Activated B cell treated with CpG ODN at 0.5 μM for 24 hours (primary cell): ENCODE results near the gene URB1. TPM values are rescaled to one million over a fixed set of nuclear protein-coding genes. Genes with fewer than 3 reads are reported as not detected.
"Not testable (repeated sequence)": the region's sequence is repeated elsewhere in the genome, so short reads cannot be mapped to it uniquely, and the experiment has no call there.

ENCODE experiments used
- ATAC-seq: fragments of 200-7000 bp; cut with Tn5 transposase; one replicate; pipeline ENCODE4 v1.10.0; 2021; ENCODE audit warnings: low read depth, mild to moderate bottlenecking, moderate library complexity
- CTCF ChIA-PET: fragments of 350-600 bp; sonication (Branson Sonifier 250); formaldehyde crosslinking; loops from one replicate; lab custom pipeline; 2021; ENCODE audit warnings: antibody characterized with exemption; lab: Charles Lee
- POLR2A ChIA-PET: fragments of 350-600 bp; sonication (Branson Sonifier 250); formaldehyde crosslinking; loops from one replicate; lab custom pipeline; 2021; ENCODE audit warnings: antibody characterized with exemption; lab: Charles Lee
- DNase-seq: peaks from one replicate; pipeline ENCODE4 v3.0.0; 2022
- H3K27ac Mint-ChIP-seq: one replicate; pipeline ENCODE4 v1.8.0; 2020; ENCODE audit warnings: mixed read lengths
- H3K27me3 Mint-ChIP-seq: one replicate; pipeline ENCODE4 v1.8.0; 2021; ENCODE audit warnings: mixed read lengths
- H3K36me3 Mint-ChIP-seq: one replicate; pipeline ENCODE4 v1.8.0; 2021; ENCODE audit warnings: low read depth, mixed read lengths
- H3K4me1 Mint-ChIP-seq: one replicate; pipeline ENCODE4 v1.8.0; 2021; ENCODE audit warnings: mixed read lengths
- H3K4me3 Mint-ChIP-seq: one replicate; pipeline ENCODE4 v1.8.0; 2020; ENCODE audit warnings: mild to moderate bottlenecking, mixed read lengths
- H3K9me3 Mint-ChIP-seq: one replicate; pipeline ENCODE4 v1.8.0; 2020; ENCODE audit warnings: mixed read lengths
- CTCF ChIP-seq: fragments of 200-600 bp; IDR thresholded peaks from one replicate; pipeline ENCODE4 v1.8.0; 2022; ENCODE audit warnings: antibody characterized with exemption, mild to moderate bottlenecking
- intact Hi-C: fragments of 100-400 bp; cut with micrococcal nuclease; formaldehyde crosslinking; loops from one replicate; pipeline ENCODE4 v1.15.1; 2024
- total RNA-seq: library from RNA; stranded (reverse); gene quantifications from 2 replicates; pipeline ENCODE4 v1.2.3, GENCODE V29; 2022

URB1 gene
- total RNA-seq, 1 donor from 2014 or later, result 22.2 TPM

- POLR2A ChIA-PET, result no interaction called here
- H3K4me3 Mint-ChIP-seq, result no peak overlapping the region
- H3K9me3 Mint-ChIP-seq, result no peaks in the 10 kb centered on the region
- DNase-seq (no peak), ATAC-seq (no peak)
- intact Hi-C loops, result no loop called here
- H3K27ac Mint-ChIP-seq, result no peak overlapping the region
- H3K36me3 Mint-ChIP-seq, result peaks cover 88% of the 10 kb centered on the region
- CTCF ChIA-PET, result no interaction called here
- no peak for TF ChIP-seq CTCF
- H3K4me1 Mint-ChIP-seq, result peaks cover 2% of the 10 kb centered on the region
- H3K27me3 Mint-ChIP-seq, result no peaks in the 10 kb centered on the region
These were observed 20.1 kb downstream of the URB1 start for GRCh38 chr21:32372755-32373154.

GRCh38 chr21:32371913-32372314, 20.9 kb downstream of the URB1 start:
- peaks cover 2% of the 10 kb centered on the region for H3K4me1 Mint-ChIP-seq
- H3K9me3 Mint-ChIP-seq, result no peaks in the 10 kb centered on the region
- no peak overlapping the region for H3K27ac Mint-ChIP-seq
- no peak overlapping the region for H3K4me3 Mint-ChIP-seq
- no peak for TF ChIP-seq CTCF
- H3K36me3 Mint-ChIP-seq, result peaks cover 87% of the 10 kb centered on the region
- H3K27me3 Mint-ChIP-seq, result no peaks in the 10 kb centered on the region
- no peak for DNase-seq
- ChIA-PET POLR2A (no interaction called here), CTCF (no interaction called here)
- ATAC-seq, result no peak
- intact Hi-C loops, result no loop called here

GRCh38 chr21:32370998-32371766, 21.6 kb downstream of the URB1 start:
- intact Hi-C loops, result no loop called here
- ChIA-PET POLR2A (no interaction called here), CTCF (no interaction called here)
- no peaks in the 10 kb centered on the region for H3K27me3 Mint-ChIP-seq
- H3K27ac Mint-ChIP-seq, result no peak overlapping the region
- DNase-seq (no peak), ATAC-seq (no peak)
- peaks cover 1% of the 10 kb centered on the region for H3K4me1 Mint-ChIP-seq
- no peak overlapping the region for H3K4me3 Mint-ChIP-seq
- H3K36me3 Mint-ChIP-seq, result peaks cover 87% of the 10 kb centered on the region
- no peaks in the 10 kb centered on the region for H3K9me3 Mint-ChIP-seq
- TF ChIP-seq CTCF, result no peak

- CTCF ChIA-PET, H3K4me1 Mint-ChIP-seq: not testable (repeated sequence)
These were observed 23.9 kb downstream of the URB1 start for GRCh38 chr21:32368961-32369360.

GRCh38 chr21:32368386-32368785, 24.4 kb downstream of the URB1 start:
- intact Hi-C loops, result no loop called here
- POLR2A ChIA-PET, result no interaction called here
- CTCF ChIA-PET, result no interaction called here

More at GRCh38 chr21:32368961-32369360, 23.9 kb downstream of the URB1 start:
- H3K36me3 Mint-ChIP-seq, result peaks cover 90% of the 10 kb centered on the region
- POLR2A ChIA-PET, intact Hi-C loops, H3K27ac Mint-ChIP-seq, H3K27me3 Mint-ChIP-seq, H3K4me3 Mint-ChIP-seq, DNase-seq, H3K9me3 Mint-ChIP-seq, ATAC-seq: not testable (repeated sequence)

More at GRCh38 chr21:32368386-32368785, 24.4 kb downstream of the URB1 start:
- H3K4me3 Mint-ChIP-seq, result no peak overlapping the region
- H3K27ac Mint-ChIP-seq, result no peak overlapping the region
- no peak for ATAC-seq
- no peaks in the 10 kb centered on the region for H3K4me1 Mint-ChIP-seq
- TF ChIP-seq CTCF, result no peak
- no peaks in the 10 kb centered on the region for H3K27me3 Mint-ChIP-seq
- peaks cover 95% of the 10 kb centered on the region for H3K36me3 Mint-ChIP-seq
- no peaks in the 10 kb centered on the region for H3K9me3 Mint-ChIP-seq
- no peak for DNase-seq
